ENCODE measurements around the gene C10orf62.

Gene C10orf62

GRCh38 chr10:97623277-97623676, 33.8 kb downstream of the C10orf62 start:
- H4K91ac ChIP-seq (ENCODE audit: low read depth, low read length, poor library complexity), result no peak overlapping the region
- H4K8ac ChIP-seq (ENCODE audit: low read depth, low read length), result no peak overlapping the region
- no peak overlapping the region for H2AFZ ChIP-seq (ENCODE audit: low read length)
- no peak overlapping the region for H3K9ac ChIP-seq (ENCODE audit: low read depth, low read length, poor library complexity)
- no peak overlapping the region for H3K23ac ChIP-seq (ENCODE audit: low read depth, low read length, poor library complexity)
- no peak overlapping the region for H2BK12ac ChIP-seq (ENCODE audit: low read length)
- no peak overlapping the region for H3K4me3 ChIP-seq (ENCODE audit: low read length in 2 of 2)
- H2BK5ac ChIP-seq (ENCODE audit: low read length), result no peak overlapping the region
- H3K4me2 ChIP-seq (ENCODE audit: insufficient read depth, low read length, poor library complexity, severe bottlenecking), result no peak overlapping the region
- no CpG with 5 or more reads among the region's 1 CpG for WGBS, 2 donors (ENCODE audit: extremely low coverage in 2 of 2, insufficient read length in 2 of 2, insufficient replicate concordance in 1 of 2)
- DNase-seq (ENCODE audit: low spot score), result no peak
- H3K18ac ChIP-seq (ENCODE audit: low read length), result no peak overlapping the region
- H3K4ac ChIP-seq (ENCODE audit: low read length), result no peak overlapping the region
- no peak overlapping the region for H2BK120ac ChIP-seq (ENCODE audit: low read depth, low read length)
- no peaks in the 10 kb centered on the region for H3K79me1 ChIP-seq (ENCODE audit: low read depth, low read length)
- H3K36me3 ChIP-seq (replicated peaks in 1 of 2; ENCODE audit: control insufficient read depth in 2 of 2, insufficient read depth in 2 of 2, low read length in 2 of 2), result peaks cover 2 to 6% of the 10 kb centered on the region in 2 donors
- no peaks in the 10 kb centered on the region for H3K9me3 ChIP-seq (replicated peaks in 1 of 2; ENCODE audit: control insufficient read depth in 2 of 2, insufficient read depth in 1 of 2, low read depth in 1 of 2, low read length in 2 of 2)
- no peaks in the 10 kb centered on the region for H3K27me3 ChIP-seq (ENCODE audit: control insufficient read depth in 3 of 3, insufficient read depth in 3 of 3, low read depth in 1 of 3, low read length in 3 of 3)
- H3K27ac ChIP-seq (replicated peaks; ENCODE audit: low read length), result no peak overlapping the region
- H3K4me1 ChIP-seq (ENCODE audit: control insufficient read depth in 2 of 2, insufficient read depth in 1 of 2, low read depth in 1 of 2, low read length in 2 of 2), result no peaks in the 10 kb centered on the region
- H3K14ac ChIP-seq (ENCODE audit: low read length), result no peak overlapping the region
- no peak overlapping the region for H2AK5ac ChIP-seq (ENCODE audit: low read depth, low read length)
- H2BK15ac ChIP-seq (ENCODE audit: low read length), result no peak overlapping the region

GRCh38 chr10:97627731-97628130, 38.2 kb downstream of the C10orf62 start:
- no peaks in the 10 kb centered on the region for H3K27me3 ChIP-seq (ENCODE audit: control insufficient read depth in 3 of 3, insufficient read depth in 3 of 3, low read depth in 1 of 3, low read length in 3 of 3)
- H4K8ac ChIP-seq (ENCODE audit: low read depth, low read length), result no peak overlapping the region
- H3K18ac ChIP-seq (ENCODE audit: low read length), result no peak overlapping the region
- H2BK5ac ChIP-seq (ENCODE audit: low read length), result no peak overlapping the region
- H2AK5ac ChIP-seq (ENCODE audit: low read depth, low read length), result no peak overlapping the region
- no peak overlapping the region for H3K4me3 ChIP-seq (ENCODE audit: low read length in 2 of 2)
- H3K23ac ChIP-seq (ENCODE audit: low read depth, low read length, poor library complexity), result no peak overlapping the region
- no peaks in the 10 kb centered on the region for H3K9me3 ChIP-seq (replicated peaks in 1 of 2; ENCODE audit: control insufficient read depth in 2 of 2, insufficient read depth in 1 of 2, low read depth in 1 of 2, low read length in 2 of 2)
- no peak overlapping the region for H3K27ac ChIP-seq (replicated peaks; ENCODE audit: low read length)
- H2BK12ac ChIP-seq (ENCODE audit: low read length), result no peak overlapping the region
- no peaks in the 10 kb centered on the region for H3K79me1 ChIP-seq (ENCODE audit: low read depth, low read length)
- H2BK120ac ChIP-seq (ENCODE audit: low read depth, low read length), result no peak overlapping the region
- no peak overlapping the region for H2BK15ac ChIP-seq (ENCODE audit: low read length)
- peaks cover 2 to 8% of the 10 kb centered on the region in 2 donors for H3K36me3 ChIP-seq (replicated peaks in 1 of 2; ENCODE audit: control insufficient read depth in 2 of 2, insufficient read depth in 2 of 2, low read length in 2 of 2)
- no CpG with 5 or more reads among the region's 4 CpGs for WGBS, 2 donors (ENCODE audit: extremely low coverage in 2 of 2, insufficient read length in 2 of 2, insufficient replicate concordance in 1 of 2)
- H3K9ac ChIP-seq (ENCODE audit: low read depth, low read length, poor library complexity), result no peak overlapping the region
- no peak for DNase-seq (ENCODE audit: low spot score)
- H2AFZ ChIP-seq (ENCODE audit: low read length), result no peak overlapping the region
- H3K14ac ChIP-seq (ENCODE audit: low read length), result no peak overlapping the region
- H3K4me2 ChIP-seq (ENCODE audit: insufficient read depth, low read length, poor library complexity, severe bottlenecking), result no peak overlapping the region
- no peak overlapping the region for H3K4ac ChIP-seq (ENCODE audit: low read length)
- peaks cover 0 to under 1% of the 10 kb centered on the region in 2 donors for H3K4me1 ChIP-seq (ENCODE audit: control insufficient read depth in 2 of 2, insufficient read depth in 1 of 2, low read depth in 1 of 2, low read length in 2 of 2)
- H4K91ac ChIP-seq (ENCODE audit: low read depth, low read length, poor library complexity), result no peak overlapping the region

GRCh38 chr10:97628228-97628627, 38.7 kb downstream of the C10orf62 start:
- Histone ChIP-seq H3K4ac (ENCODE audit: low read length) (no peak overlapping the region), H3K27me3 (ENCODE audit: control insufficient read depth in 3 of 3, insufficient read depth in 3 of 3, low read depth in 1 of 3, low read length in 3 of 3) (no peaks in the 10 kb centered on the region), H3K4me2 (ENCODE audit: insufficient read depth, low read length, poor library complexity, severe bottlenecking) (no peak overlapping the region), H3K14ac (ENCODE audit: low read length) (no peak overlapping the region), H3K4me1 (ENCODE audit: control insufficient read depth in 2 of 2, insufficient read depth in 1 of 2, low read depth in 1 of 2, low read length in 2 of 2) (peaks cover 0 to 4% of the 10 kb centered on the region in 2 donors), H4K91ac (ENCODE audit: low read depth, low read length, poor library complexity) (no peak overlapping the region), H3K23ac (ENCODE audit: low read depth, low read length, poor library complexity) (no peak overlapping the region), H3K18ac (ENCODE audit: low read length) (no peak overlapping the region), H3K9ac (ENCODE audit: low read depth, low read length, poor library complexity) (no peak overlapping the region), H3K27ac (replicated peaks; ENCODE audit: low read length) (no peak overlapping the region), H2AFZ (ENCODE audit: low read length) (no peak overlapping the region), H4K8ac (ENCODE audit: low read depth, low read length) (no peak overlapping the region), H2BK120ac (ENCODE audit: low read depth, low read length) (no peak overlapping the region), H3K79me1 (ENCODE audit: low read depth, low read length) (no peaks in the 10 kb centered on the region), H2AK5ac (ENCODE audit: low read depth, low read length) (no peak overlapping the region), H2BK15ac (ENCODE audit: low read length) (no peak overlapping the region), H3K36me3 (replicated peaks in 1 of 2; ENCODE audit: control insufficient read depth in 2 of 2, insufficient read depth in 2 of 2, low read length in 2 of 2) (peaks cover 2 to 8% of the 10 kb centered on the region in 2 donors), H3K4me3 (ENCODE audit: low read length in 2 of 2) (no peak overlapping the region), H2BK12ac (ENCODE audit: low read length) (no peak overlapping the region), H2BK5ac (ENCODE audit: low read length) (no peak overlapping the region), H3K9me3 (replicated peaks in 1 of 2; ENCODE audit: control insufficient read depth in 2 of 2, insufficient read depth in 1 of 2, low read depth in 1 of 2, low read length in 2 of 2) (no peaks in the 10 kb centered on the region)
- no CpG with 5 or more reads among the region's 3 CpGs for WGBS, 2 donors (ENCODE audit: extremely low coverage in 2 of 2, insufficient read length in 2 of 2, insufficient replicate concordance in 1 of 2)
- no peak for DNase-seq (ENCODE audit: low spot score)

GRCh38 chr10:97629289-97629688, 39.8 kb downstream of the C10orf62 start:
- Histone ChIP-seq H3K4me2 (ENCODE audit: insufficient read depth, low read length, poor library complexity, severe bottlenecking) (no peak overlapping the region), H2BK5ac (ENCODE audit: low read length) (no peak overlapping the region), H2BK15ac (ENCODE audit: low read length) (no peak overlapping the region), H4K91ac (ENCODE audit: low read depth, low read length, poor library complexity) (no peak overlapping the region), H3K4me3 (ENCODE audit: low read length in 2 of 2) (no peak overlapping the region), H3K14ac (ENCODE audit: low read length) (no peak overlapping the region), H3K4ac (ENCODE audit: low read length) (no peak overlapping the region), H2BK12ac (ENCODE audit: low read length) (no peak overlapping the region), H3K18ac (ENCODE audit: low read length) (no peak overlapping the region), H3K9ac (ENCODE audit: low read depth, low read length, poor library complexity) (no peak overlapping the region), H3K27me3 (ENCODE audit: control insufficient read depth in 3 of 3, insufficient read depth in 3 of 3, low read depth in 1 of 3, low read length in 3 of 3) (no peaks in the 10 kb centered on the region), H2BK120ac (ENCODE audit: low read depth, low read length) (no peak overlapping the region), H3K79me1 (ENCODE audit: low read depth, low read length) (no peaks in the 10 kb centered on the region), H2AK5ac (ENCODE audit: low read depth, low read length) (no peak overlapping the region), H3K27ac (replicated peaks; ENCODE audit: low read length) (no peak overlapping the region), H2AFZ (ENCODE audit: low read length) (no peak overlapping the region), H3K4me1 (ENCODE audit: control insufficient read depth in 2 of 2, insufficient read depth in 1 of 2, low read depth in 1 of 2, low read length in 2 of 2) (peaks cover 0 to 7% of the 10 kb centered on the region in 2 donors), H3K9me3 (replicated peaks in 1 of 2; ENCODE audit: control insufficient read depth in 2 of 2, insufficient read depth in 1 of 2, low read depth in 1 of 2, low read length in 2 of 2) (no peaks in the 10 kb centered on the region), H3K36me3 (replicated peaks in 1 of 2; ENCODE audit: control insufficient read depth in 2 of 2, insufficient read depth in 2 of 2, low read length in 2 of 2) (peaks cover 2 to 8% of the 10 kb centered on the region in 2 donors), H3K23ac (ENCODE audit: low read depth, low read length, poor library complexity) (no peak overlapping the region), H4K8ac (ENCODE audit: low read depth, low read length) (no peak overlapping the region)
- DNase-seq (ENCODE audit: low spot score), result no peak
- WGBS, 2 donors (ENCODE audit: extremely low coverage in 2 of 2, insufficient read length in 2 of 2, insufficient replicate concordance in 1 of 2), result no CpG with 5 or more reads among the region's 5 CpGs
